HL-60 (cell line): Measurements from ENCODE around the gene NR3C2.
A peak's percentile ranks its signal among the peaks of the same experiment; 100 is the strongest.
"Not testable (repeated sequence)": the region's sequence is repeated elsewhere in the genome, so short reads cannot be mapped to it uniquely, and the experiment has no call there.

Source experiments
- DNase-seq, 2 experiments: peaks; one replicate each; pipeline ENCODE4 v3.0.0-alpha.2; 2010 to 2020; ENCODE audit warnings: low read depth in 1 of 2, low spot score in 1 of 2
- H3K27ac ChIP-seq: fragments of 250-450 bp; sonication (Bioruptor Pico); replicated peaks from 2 replicates; pipeline ENCODE4 v1.5.1; 2020; ENCODE audit warnings: mild to moderate bottlenecking, moderate library complexity
- H3K27me3 ChIP-seq: fragments of 250-450 bp; sonication (Bioruptor Pico); 2 replicates; pipeline ENCODE4 v1.5.1; 2021; ENCODE audit warnings: mild to moderate bottlenecking, moderate library complexity; ENCODE audit not compliant: insufficient read depth, poor library complexity, severe bottlenecking
- H3K4me3 ChIP-seq: replicated peaks from 2 replicates; pipeline ENCODE4 v1.5.1; 2011; ENCODE audit warnings: mild to moderate bottlenecking, control low read depth, low read length; ENCODE audit not compliant: insufficient read depth
- CTCF ChIP-seq: IDR thresholded peaks from one replicate; pipeline ENCODE4 v1.5.1; 2011; ENCODE audit warnings: low read length, control low read depth, inconsistent platforms; ENCODE audit not compliant: insufficient read depth
- GABPA ChIP-seq: IDR thresholded peaks from 2 replicates; pipeline ENCODE4 v1.6.1; 2012; ENCODE audit warnings: low read depth
- POLR2AphosphoS5 ChIP-seq: IDR thresholded peaks from 2 replicates; pipeline ENCODE4 v1.6.1; 2012; ENCODE audit warnings: low read depth
- REST ChIP-seq: IDR thresholded peaks from 2 replicates; pipeline ENCODE4 v1.6.1; 2012; ENCODE audit warnings: low read depth; ENCODE audit not compliant: insufficient replicate concordance
- SPI1 ChIP-seq: IDR thresholded peaks from 2 replicates; pipeline ENCODE4 v1.6.1; 2012; ENCODE audit warnings: low read depth, mild to moderate bottlenecking, borderline replicate concordance

Gene NR3C2

GRCh38 chr4:148200960-148201359 is 241.3 kb downstream of the NR3C2 start:
- no peak for DNase-seq
- Histone ChIP-seq H3K4me3 (no peak overlapping the region), H3K27me3 (no peaks in the 10 kb centered on the region), H3K27ac (no peak overlapping the region)
- TF ChIP-seq POLR2AphosphoS5, result no peak
- no peak for TF ChIP-seq SPI1

GRCh38 chr4:148196164-148196563 is 246.1 kb downstream of the NR3C2 start:
- no peak for DNase-seq
- TF ChIP-seq POLR2AphosphoS5 (no peak), GABPA (no peak), REST (no peak), CTCF (no peak), SPI1 (peak; percentile 68; the same call in 1 of the 2 replicates)
- Histone ChIP-seq H3K4me3 (no peak overlapping the region), H3K27me3 (no peaks in the 10 kb centered on the region), H3K27ac (no peak overlapping the region)

GRCh38 chr4:148192526-148192925 is 249.7 kb downstream of the NR3C2 start:
- DNase-seq, result no peak
- TF ChIP-seq CTCF (no peak), SPI1 (no peak), GABPA (no peak)
- Histone ChIP-seq H3K27me3 (no peaks in the 10 kb centered on the region), H3K4me3 (no peak overlapping the region), H3K27ac (no peak overlapping the region)

GRCh38 chr4:148187454-148188222 is 254.6 kb downstream of the NR3C2 start:
- H3K27ac ChIP-seq, H3K27me3 ChIP-seq, DNase-seq, H3K4me3 ChIP-seq: not testable (repeated sequence)

GRCh38 chr4:148184922-148185321 is 257.3 kb downstream of the NR3C2 start:
- DNase-seq, result no peak
- TF ChIP-seq SPI1 (no peak), GABPA (no peak), CTCF (no peak), POLR2AphosphoS5 (no peak), REST (no peak)
- peaks cover 3% of the 10 kb centered on the region for H3K27me3 ChIP-seq
- H3K4me3 ChIP-seq, result no peak overlapping the region
- no peak overlapping the region for H3K27ac ChIP-seq
